GM10266 (cell line): ENCODE results near the gene YTHDF2.
"Not testable (repeated sequence)": the region's sequence is repeated elsewhere in the genome, so short reads cannot be mapped to it uniquely, and the experiment has no call there.

ENCODE experiments used
- DNase-seq: peaks from one replicate; pipeline ENCODE4 v3.0.0; 2012; ENCODE audit errors: extremely low spot score
- TF ChIP-seq, protein P1 (sequence below): IDR thresholded peaks from 2 replicates; pipeline ENCODE4 v1.5.1; 2012; ENCODE audit warnings: mild to moderate bottlenecking, low read depth; ENCODE audit not compliant: control insufficient read depth, insufficient read depth; ENCODE audit errors: missing control alignments

The YTHDF2 gene

DNA sequence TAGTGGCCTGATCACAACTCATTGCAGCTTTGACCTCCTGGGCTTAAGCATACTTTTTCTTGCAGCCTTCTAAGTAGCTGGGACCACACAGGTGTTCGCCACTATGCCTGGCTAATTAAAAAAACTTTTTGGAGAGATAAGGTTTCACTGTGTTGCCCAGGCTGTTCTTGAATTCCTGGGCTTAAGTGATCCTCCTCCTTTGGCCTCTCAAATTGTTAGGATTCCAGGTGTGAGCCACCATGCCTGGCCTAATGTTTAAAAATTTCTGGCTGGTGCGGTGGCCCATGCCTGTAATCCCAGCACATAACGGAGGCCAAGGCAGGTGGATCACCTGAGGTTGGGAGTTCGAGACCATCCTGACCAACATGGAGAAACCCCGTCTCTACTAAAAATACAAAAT is 24.4 kb downstream of the YTHDF2 start:
- DNase-seq = no peak
- TF ChIP-seq, protein P1, sequence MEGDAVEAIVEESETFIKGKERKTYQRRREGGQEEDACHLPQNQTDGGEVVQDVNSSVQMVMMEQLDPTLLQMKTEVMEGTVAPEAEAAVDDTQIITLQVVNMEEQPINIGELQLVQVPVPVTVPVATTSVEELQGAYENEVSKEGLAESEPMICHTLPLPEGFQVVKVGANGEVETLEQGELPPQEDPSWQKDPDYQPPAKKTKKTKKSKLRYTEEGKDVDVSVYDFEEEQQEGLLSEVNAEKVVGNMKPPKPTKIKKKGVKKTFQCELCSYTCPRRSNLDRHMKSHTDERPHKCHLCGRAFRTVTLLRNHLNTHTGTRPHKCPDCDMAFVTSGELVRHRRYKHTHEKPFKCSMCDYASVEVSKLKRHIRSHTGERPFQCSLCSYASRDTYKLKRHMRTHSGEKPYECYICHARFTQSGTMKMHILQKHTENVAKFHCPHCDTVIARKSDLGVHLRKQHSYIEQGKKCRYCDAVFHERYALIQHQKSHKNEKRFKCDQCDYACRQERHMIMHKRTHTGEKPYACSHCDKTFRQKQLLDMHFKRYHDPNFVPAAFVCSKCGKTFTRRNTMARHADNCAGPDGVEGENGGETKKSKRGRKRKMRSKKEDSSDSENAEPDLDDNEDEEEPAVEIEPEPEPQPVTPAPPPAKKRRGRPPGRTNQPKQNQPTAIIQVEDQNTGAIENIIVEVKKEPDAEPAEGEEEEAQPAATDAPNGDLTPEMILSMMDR = no peak

DNA sequence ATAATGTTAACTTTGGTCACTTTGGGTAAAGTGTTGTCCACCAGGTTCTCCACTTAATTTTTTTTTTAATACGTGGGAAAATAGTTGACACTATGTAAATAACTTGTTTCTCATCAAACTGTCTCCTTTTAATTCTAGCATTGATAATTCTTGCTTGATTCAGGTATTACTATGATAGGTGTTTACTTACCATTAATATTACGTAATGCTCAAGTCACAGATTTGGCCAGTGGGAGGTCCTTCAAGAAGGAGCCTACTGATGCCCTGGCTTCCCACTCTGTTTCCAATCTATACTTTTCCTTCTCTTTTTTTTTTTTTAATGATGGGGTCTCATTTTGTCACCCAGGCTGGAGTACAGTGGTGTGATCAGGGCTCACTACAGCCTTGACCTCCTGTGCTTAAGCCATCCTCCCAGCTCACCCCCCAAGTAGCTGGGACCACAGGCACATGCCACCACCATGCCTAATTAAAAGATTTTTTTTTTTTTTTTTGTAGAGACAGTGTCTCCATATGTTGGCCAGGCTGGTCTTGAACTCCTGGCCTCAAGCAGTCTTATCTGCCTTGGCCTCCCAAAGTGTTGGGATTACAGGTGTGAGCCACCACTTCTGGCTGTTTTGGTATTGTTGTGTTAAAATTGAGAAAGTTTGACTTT is 29.9 kb downstream of the YTHDF2 start:
- no peak for DNase-seq
- TF ChIP-seq, protein P1 = no peak

DNA sequence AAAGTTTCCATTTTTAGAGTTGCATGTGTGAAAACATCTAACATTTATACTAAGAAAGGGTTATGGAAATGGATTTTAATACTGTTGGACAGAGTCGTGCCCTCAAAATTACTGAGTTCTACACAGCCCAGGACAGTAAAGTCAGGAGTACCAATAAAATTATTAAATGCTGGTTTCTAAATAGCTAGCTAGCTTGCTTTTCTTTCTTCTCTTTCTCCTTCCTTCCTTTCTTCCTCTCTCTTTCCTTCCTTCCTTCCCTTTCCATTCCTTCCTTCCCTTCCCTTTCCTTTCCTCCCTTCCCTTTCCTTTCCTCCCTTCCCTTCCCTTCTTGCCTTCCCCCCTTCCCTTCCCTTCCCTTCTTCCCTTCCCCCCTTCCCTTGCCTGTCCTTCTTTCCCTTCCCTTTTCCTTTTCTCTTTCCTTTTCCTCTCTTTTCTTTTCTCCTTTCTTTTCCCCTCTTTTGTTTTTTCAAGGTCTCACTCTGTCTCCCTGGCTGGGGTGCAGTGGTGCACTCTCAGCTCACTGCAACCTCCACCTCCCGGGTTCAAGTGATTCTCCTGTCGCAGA is 33.9 kb downstream of the YTHDF2 start:
- TF ChIP-seq, protein P1 = no peak
- DNase-seq = no peak

DNA sequence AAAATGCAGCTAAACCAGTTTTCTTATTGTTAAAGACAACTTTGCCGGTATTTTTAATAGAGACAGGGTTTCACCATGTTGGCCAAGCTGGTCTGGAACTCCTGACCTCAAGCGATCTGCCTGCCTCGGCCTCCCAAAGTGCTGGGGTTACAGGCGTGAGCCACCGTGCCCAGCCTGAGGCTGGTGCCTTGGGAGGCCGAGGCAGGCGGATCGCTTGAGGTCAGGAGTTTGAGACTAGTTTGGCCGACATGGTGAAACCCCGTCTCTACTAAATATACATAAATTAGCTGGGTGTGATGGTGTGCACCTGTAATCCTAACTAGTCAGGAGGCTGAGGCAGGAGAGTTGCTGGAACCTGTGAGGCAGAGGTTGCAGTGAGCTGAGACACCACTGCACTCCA is 35.2 kb downstream of the YTHDF2 start:
- not testable (repeated sequence) for DNase-seq

DNA sequence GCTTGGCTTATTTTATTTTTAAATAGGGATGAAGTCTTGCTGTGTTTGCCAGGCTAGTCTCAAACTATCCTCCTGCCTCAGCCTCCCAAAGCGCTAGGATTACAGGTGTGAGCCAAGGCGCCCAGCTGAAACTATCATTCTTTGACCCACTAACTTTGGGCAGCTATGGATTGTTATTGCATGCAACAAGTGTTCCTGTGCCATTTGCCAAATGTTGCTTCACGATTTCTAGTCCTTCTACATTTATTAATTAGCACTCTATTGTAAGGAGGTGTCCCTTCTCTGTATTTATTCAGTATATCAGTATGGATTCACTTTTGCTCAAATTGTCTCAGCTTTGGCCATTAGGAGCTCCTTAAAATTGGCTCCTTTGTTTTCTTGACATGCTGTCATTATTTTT is 36.4 kb downstream of the YTHDF2 start:
- TF ChIP-seq, protein P1 = no peak

DNA sequence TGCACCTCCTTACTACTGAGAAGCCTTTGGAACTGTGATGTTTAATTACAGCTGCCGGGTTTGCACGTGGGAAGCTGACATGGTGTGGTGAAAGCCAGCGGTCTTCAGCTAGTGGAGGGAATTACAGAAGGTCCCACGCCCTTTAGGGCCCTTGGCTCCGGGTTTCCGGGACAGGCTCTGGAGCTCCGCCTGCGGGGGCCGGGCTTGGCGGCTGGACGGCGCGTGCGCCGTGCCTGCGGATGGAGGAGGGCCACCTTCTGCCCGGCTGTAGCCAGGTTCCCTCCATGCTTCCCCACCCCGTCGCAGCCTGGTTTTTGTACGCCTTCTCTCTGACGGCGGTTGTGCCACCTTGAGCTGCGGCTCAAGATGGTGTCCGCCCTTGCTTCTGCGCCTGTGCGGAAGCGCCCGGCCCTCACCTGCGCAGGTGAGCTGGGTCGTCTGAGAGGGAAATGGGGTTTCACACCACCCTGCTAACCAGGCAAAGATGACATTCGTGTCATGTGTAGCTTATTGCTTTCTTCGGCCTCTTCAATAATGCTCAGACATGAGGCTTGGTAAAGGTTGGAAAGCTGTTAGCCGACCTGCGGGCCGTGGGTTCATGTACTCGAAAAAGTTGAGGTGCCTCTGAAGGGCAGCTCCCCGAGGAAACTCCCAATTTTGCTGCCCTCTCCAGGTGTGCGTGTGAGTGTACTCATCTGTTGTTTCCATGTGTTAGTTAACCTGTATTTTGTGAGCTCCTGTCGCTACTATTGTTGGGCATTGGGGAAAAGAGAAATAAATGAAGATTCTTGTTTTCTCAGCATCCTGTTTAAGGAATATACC is 38.6 kb downstream of the YTHDF2 start:
- DNase-seq = peak; percentile 69
- TF ChIP-seq, protein P1 = no peak

More for the DNA sequence above, 36.4 kb downstream of the YTHDF2 start:
- no peak for DNase-seq

DNA sequence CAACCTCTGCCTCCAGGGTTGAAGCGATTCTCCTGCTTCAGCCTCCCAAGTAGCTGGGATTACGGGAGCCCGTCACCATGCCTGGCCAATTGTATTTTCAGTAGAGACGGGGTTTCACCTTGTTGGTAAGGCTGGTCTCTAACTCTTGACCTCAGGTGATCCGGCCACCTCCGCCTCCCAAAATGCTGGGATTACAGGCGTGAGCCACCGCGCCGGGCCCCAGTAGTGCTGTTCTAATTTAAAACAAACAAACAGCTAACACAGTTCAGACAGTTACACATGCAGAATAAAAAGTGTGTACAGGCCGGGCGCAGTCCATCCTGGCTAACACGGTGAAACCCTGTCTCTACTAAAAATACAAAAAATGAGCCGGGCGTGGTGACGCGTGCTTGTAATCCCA is 39.6 kb downstream of the YTHDF2 start:
- DNase-seq = no peak
- TF ChIP-seq, protein P1 = no peak
